ENCODE results near the gene APMAP. TPM values are rescaled to one million over a fixed set of nuclear protein-coding genes. Genes with fewer than 3 reads are reported as not detected.

Gene APMAP
- total RNA-seq, 1 donor = 70.2 TPM

GRCh38 chr20:24914388-24915241, 77.9 kb downstream of the APMAP start:
- no peak for DNase-seq (ENCODE audit: insufficient read length, low spot score, missing footprints)
- peaks cover 11% of the 10 kb centered on the region for H3K27me3 ChIP-seq (ENCODE audit: insufficient read depth, low read length)
- no peaks in the 10 kb centered on the region for H3K9me3 ChIP-seq (ENCODE audit: low read depth, low read length)
- H2AFZ ChIP-seq (ENCODE audit: low read length) = no peak overlapping the region
- no peak overlapping the region for H3K4me2 ChIP-seq (ENCODE audit: insufficient read depth, low read length)
- H3K79me2 ChIP-seq (ENCODE audit: insufficient read depth, low read length) = no peaks in the 10 kb centered on the region
- no peak overlapping the region for H3K4me3 ChIP-seq (ENCODE audit: insufficient read depth, low read length)
- H3K4me1 ChIP-seq (ENCODE audit: insufficient read depth, low read length) = peaks cover 7% of the 10 kb centered on the region
- no peaks in the 10 kb centered on the region for H3K36me3 ChIP-seq (ENCODE audit: insufficient read depth, low read length)
- no peak for TF ChIP-seq CTCF (IDR thresholded peaks at IDR 0.05; ENCODE audit: extremely low read depth, low read depth, low read length)
- H4K20me1 ChIP-seq (ENCODE audit: insufficient read depth, low read length) = no peaks in the 10 kb centered on the region
- no peak overlapping the region for H3K27ac ChIP-seq (ENCODE audit: low read depth, low read length)

- Histone ChIP-seq H3K79me2 (ENCODE audit: insufficient read depth, low read length) (no peaks in the 10 kb centered on the region), H3K27ac (ENCODE audit: low read depth, low read length) (no peak overlapping the region), H2AFZ (ENCODE audit: low read length) (no peak overlapping the region), H3K4me2 (ENCODE audit: insufficient read depth, low read length) (no peak overlapping the region), H3K27me3 (ENCODE audit: insufficient read depth, low read length) (peaks cover 8% of the 10 kb centered on the region), H4K20me1 (ENCODE audit: insufficient read depth, low read length) (no peaks in the 10 kb centered on the region), H3K36me3 (ENCODE audit: insufficient read depth, low read length) (no peaks in the 10 kb centered on the region), H3K4me3 (ENCODE audit: insufficient read depth, low read length) (no peak overlapping the region), H3K4me1 (ENCODE audit: insufficient read depth, low read length) (peaks cover 3% of the 10 kb centered on the region), H3K9me3 (ENCODE audit: low read depth, low read length) (no peaks in the 10 kb centered on the region)
- no peak for TF ChIP-seq CTCF (IDR thresholded peaks at IDR 0.05; ENCODE audit: extremely low read depth, low read depth, low read length)
- DNase-seq (ENCODE audit: insufficient read length, low spot score, missing footprints) = no peak
Measured at GRCh38 chr20:24913076-24913628, 79.4 kb downstream of the APMAP start.

Small RNAs within 50 kb of the gene (small RNA-seq; reads per million reads assigned to genes)
- not detected for gene RNU6-1257P

Other genes starting within 250 kb of the APMAP start
- gene CST7, start 43.5 kb downstream of the APMAP start, total RNA-seq = not detected in 2 replicates
- 1.4 and 2.1 TPM in 2 replicates for gene ACSS1, start 65.4 kb upstream of the APMAP start, total RNA-seq
- gene VSX1, start 89.4 kb upstream of the APMAP start, total RNA-seq = not detected in 2 replicates
- 50.7 and 55.1 TPM in 2 replicates for gene ENTPD6, start 203.0 kb upstream of the APMAP start, total RNA-seq

All from osteoblast (primary cell).